Caco-2 (cell line): ENCODE measurements around the gene MACROD1. TPM values are rescaled to one million over a fixed set of nuclear protein-coding genes. Genes with fewer than 3 reads are reported as not detected.

Experiments used
- BruUV-seq: library from RNA; stranded (reverse); fragments of 400-500 nt; replicated peaks from 2 replicates; lab custom pipeline; 2021; lab: Mats Ljungman, UMichigan
- CTCF ChIA-PET: fragments of 300-600 bp; sonication (Branson Sonifier 250); formaldehyde crosslinking; loops from one replicate; lab custom pipeline; 2022; ENCODE audit warnings: antibody characterized with exemption; lab: Charles Lee
- POLR2A ChIA-PET: fragments of 300-600 bp; sonication (Branson Sonifier 250); formaldehyde crosslinking; loops from one replicate; lab custom pipeline; 2022; ENCODE audit warnings: antibody characterized with exemption; lab: Charles Lee
- DNase-seq, 2 experiments: peaks; one replicate each; pipeline versions ENCODE4 v3.0.0 to v3.0.0-alpha.2; 2020 to 2022
- H3K27me3 ChIP-seq: replicated peaks from 2 replicates; pipeline ENCODE4 v1.6.0; 2011; ENCODE audit warnings: low read length; ENCODE audit not compliant: control insufficient read depth, insufficient read depth
- H3K36me3 ChIP-seq: 2 replicates; pipeline ENCODE4 v1.5.1; 2011; ENCODE audit warnings: low read length; ENCODE audit not compliant: control insufficient read depth, insufficient read depth
- H3K4me1 ChIP-seq: fragments of 250-450 bp; sonication (Bioruptor Pico); 2 replicates; pipeline ENCODE4 v1.5.1; 2020; ENCODE audit warnings: mild to moderate bottlenecking
- H3K4me3 ChIP-seq: 2 replicates; pipeline ENCODE4 v1.5.1; 2011; ENCODE audit warnings: low read depth, mild to moderate bottlenecking, control low read depth, low read length
- H3K9me3 ChIP-seq: fragments of 250-450 bp; sonication (Bioruptor Pico); 2 replicates; pipeline ENCODE4 v1.5.1; 2020; ENCODE audit warnings: mild to moderate bottlenecking, moderate library complexity
- H3K27ac Mint-ChIP-seq: one replicate; pipeline ENCODE4 v1.8.0; 2022; ENCODE audit warnings: mixed read lengths; ENCODE audit not compliant: unreplicated experiment
- H3K27me3 Mint-ChIP-seq: one replicate; pipeline ENCODE4 v1.8.0; 2022; ENCODE audit warnings: mixed read lengths; ENCODE audit not compliant: insufficient read depth, unreplicated experiment
- H3K36me3 Mint-ChIP-seq: one replicate; pipeline ENCODE4 v1.8.0; 2022; ENCODE audit warnings: mild to moderate bottlenecking, mixed read lengths; ENCODE audit not compliant: insufficient read depth, unreplicated experiment
- H3K4me1 Mint-ChIP-seq: one replicate; pipeline ENCODE4 v1.8.0; 2022; ENCODE audit warnings: low read depth, mixed read lengths; ENCODE audit not compliant: unreplicated experiment
- H3K4me3 Mint-ChIP-seq: one replicate; pipeline ENCODE4 v1.8.0; 2022; ENCODE audit warnings: mild to moderate bottlenecking, moderate library complexity, mixed read lengths; ENCODE audit not compliant: unreplicated experiment
- H3K9me3 Mint-ChIP-seq: one replicate; pipeline ENCODE4 v1.8.0; 2022; ENCODE audit warnings: mixed read lengths; ENCODE audit not compliant: unreplicated experiment
- intact Hi-C: fragments of 100-400 bp; cut with micrococcal nuclease; formaldehyde crosslinking; loops from one replicate; pipeline ENCODE4 v1.10.0; 2022; ENCODE audit not compliant: unreplicated experiment
- total RNA-seq: library from RNA; stranded (reverse); gene quantifications from 2 replicates; pipeline ENCODE4 v1.2.3, GENCODE V29; 2022
- TF ChIP-seq, protein P1 (sequence below), 2 experiments: fragments of 200-600 bp in 1 of 2; IDR thresholded peaks; 1 replicate in 1 of 2; 2 replicates in 1 of 2; pipeline versions ENCODE4 v1.5.1 to v1.8.0; 2011 to 2022; ENCODE audit warnings: antibody characterized with exemption in 1 of 2, control low read depth in 1 of 2, inconsistent platforms in 1 of 2, low read depth in 1 of 2, low read length in 1 of 2, mild to moderate bottlenecking in 1 of 2, moderate library complexity in 1 of 2; ENCODE audit not compliant: insufficient read depth in 1 of 2, severe bottlenecking in 1 of 2, unreplicated experiment in 1 of 2

Gene MACROD1
- total RNA-seq, 1 experiment from 2014 or later = 29.6 TPM

DNA sequence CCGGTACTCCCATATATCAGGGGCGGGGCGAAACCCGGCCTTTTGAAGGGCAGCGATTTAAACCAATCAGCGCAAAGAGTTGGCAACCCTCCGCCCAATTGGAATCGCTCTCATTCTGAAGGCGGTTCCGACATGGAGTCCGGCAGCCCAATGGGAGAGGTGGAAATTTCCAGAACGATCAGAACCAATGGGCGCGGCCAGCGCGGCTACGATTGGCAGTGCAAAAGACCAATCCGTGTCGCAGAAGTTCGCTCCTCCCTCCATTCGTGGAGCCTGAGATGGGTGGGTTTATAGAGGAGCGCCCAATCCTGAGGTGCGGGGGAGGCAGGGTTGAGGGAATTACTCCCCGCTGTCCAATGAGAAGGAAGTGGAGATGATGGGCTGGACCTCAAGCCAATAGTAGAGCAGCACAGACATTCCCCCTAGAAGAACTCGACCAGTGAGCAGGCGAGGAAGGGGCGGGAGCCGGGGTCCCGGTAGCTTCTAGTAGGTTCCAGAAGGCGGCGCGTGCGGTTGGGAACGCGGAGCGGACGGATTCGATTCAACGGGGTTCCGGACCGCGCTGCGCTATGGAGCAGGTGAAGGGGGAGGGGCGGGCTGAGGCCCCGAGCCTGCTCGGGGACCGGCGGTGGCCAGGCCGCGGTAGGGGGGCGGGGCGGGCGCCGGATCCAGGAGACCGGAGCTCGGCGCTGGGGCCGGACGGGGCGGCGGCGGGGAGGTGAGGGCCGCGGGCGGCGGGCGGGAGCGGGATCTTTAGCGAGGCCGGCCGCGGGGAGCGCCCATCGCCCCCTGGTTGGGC is 20.0 kb upstream of the MACROD1 start, which contains the start of gene STIP1:
Gene STIP1 (plus strand): TSS at position 479 of the 799 bp plus-strand sequence. CDS start 91 bp downstream, at position 570.
- H3K27me3 Mint-ChIP-seq = no peaks in the 10 kb centered on the region
- peaks cover 12% of the 10 kb centered on the region for H3K4me1 Mint-ChIP-seq
- no peaks in the 10 kb centered on the region for H3K9me3 ChIP-seq
- no peak within 1 kb of the TSS for H3K4me3 Mint-ChIP-seq
- ChIA-PET POLR2A (interaction anchor here (0.6 to 2.5 kb wide), 17 partner anchors 16 to 1720 kb away, joined by 3 to 33 read pairs (median 4); partner anchors contain the start of genes FKBP2, MACROD1, MARK2 and MTA2), CTCF (interaction anchor here (0.8 to 3.1 kb wide), 16 partner anchors 11 to 169 kb away, joined by 3 to 19 read pairs (median 4); partner anchors contain the start of genes ESRRA and MACROD1)
- H3K36me3 ChIP-seq = no peaks in the 10 kb centered on the region; the same call in 1 of the 2 replicates
- BruUV-seq = no TSS peak
- H3K27ac Mint-ChIP-seq = no peak within 1 kb of the TSS
- H3K4me1 ChIP-seq = peaks cover 16% of the 10 kb centered on the region
- TF ChIP-seq, protein P1, sequence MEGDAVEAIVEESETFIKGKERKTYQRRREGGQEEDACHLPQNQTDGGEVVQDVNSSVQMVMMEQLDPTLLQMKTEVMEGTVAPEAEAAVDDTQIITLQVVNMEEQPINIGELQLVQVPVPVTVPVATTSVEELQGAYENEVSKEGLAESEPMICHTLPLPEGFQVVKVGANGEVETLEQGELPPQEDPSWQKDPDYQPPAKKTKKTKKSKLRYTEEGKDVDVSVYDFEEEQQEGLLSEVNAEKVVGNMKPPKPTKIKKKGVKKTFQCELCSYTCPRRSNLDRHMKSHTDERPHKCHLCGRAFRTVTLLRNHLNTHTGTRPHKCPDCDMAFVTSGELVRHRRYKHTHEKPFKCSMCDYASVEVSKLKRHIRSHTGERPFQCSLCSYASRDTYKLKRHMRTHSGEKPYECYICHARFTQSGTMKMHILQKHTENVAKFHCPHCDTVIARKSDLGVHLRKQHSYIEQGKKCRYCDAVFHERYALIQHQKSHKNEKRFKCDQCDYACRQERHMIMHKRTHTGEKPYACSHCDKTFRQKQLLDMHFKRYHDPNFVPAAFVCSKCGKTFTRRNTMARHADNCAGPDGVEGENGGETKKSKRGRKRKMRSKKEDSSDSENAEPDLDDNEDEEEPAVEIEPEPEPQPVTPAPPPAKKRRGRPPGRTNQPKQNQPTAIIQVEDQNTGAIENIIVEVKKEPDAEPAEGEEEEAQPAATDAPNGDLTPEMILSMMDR (IDR thresholded peaks at IDR 0.05; ENCODE audit: insufficient read depth in 1 of 2, low read depth in 1 of 2, low read length in 1 of 2, severe bottlenecking in 1 of 2, unreplicated experiment in 1 of 2) = peak in 1 of 2 experiments; percentile 60
- intact Hi-C loops = loop anchor here (1.0 to 5.0 kb wide), 3 partner anchors 21 to 86 kb away; partner anchors contain the start of gene FKBP2
- no peaks in the 10 kb centered on the region for H3K9me3 Mint-ChIP-seq
- no peaks in the 10 kb centered on the region for H3K27me3 ChIP-seq
- H3K4me3 ChIP-seq = peak within 1 kb of the TSS; percentile 55
- H3K36me3 Mint-ChIP-seq = peaks cover 59% of the 10 kb centered on the region
- DNase-seq = peak; percentile 99 to 100

DNA sequence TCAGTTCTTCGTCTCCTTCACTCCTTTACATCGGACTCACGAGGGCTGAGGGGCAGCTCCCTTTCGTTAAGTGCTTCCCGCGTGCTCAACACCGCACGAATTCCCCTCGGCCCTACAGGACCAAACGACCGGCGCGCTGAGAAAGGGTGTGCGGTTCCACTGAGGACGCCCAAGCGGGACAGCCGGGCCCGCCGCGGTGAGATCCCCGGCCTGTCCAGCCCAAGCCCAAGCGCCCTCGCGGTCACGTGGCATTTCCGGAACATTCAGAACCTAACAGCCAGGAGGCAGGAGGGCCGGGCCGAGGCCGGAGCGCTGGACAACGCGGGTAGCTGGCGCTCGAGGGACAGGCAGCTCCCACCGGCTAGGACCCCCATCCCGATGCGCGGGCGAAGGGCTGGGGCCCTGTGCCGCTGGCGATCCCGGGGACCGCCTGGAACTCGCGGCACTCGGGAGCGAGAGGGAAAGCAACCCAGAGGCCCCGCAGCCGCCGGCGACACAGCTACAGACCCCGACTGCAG is 19.3 kb upstream of the MACROD1 start:
- no peaks in the 10 kb centered on the region for H3K9me3 Mint-ChIP-seq
- POLR2A ChIA-PET = interaction anchor here (0.5 to 2.5 kb wide), 20 partner anchors 15 to 1719 kb away, joined by 3 to 33 read pairs (median 4); partner anchors contain the start of genes FKBP2, MACROD1, MARK2 and MTA2
- intact Hi-C loops = loop anchor here (1.0 to 5.0 kb wide), 3 partner anchors 20 to 87 kb away; partner anchors contain the start of gene FKBP2
- DNase-seq = peak in 1 of 2 experiments; percentile 87
- H3K4me1 ChIP-seq = peaks cover 16% of the 10 kb centered on the region
- H3K36me3 Mint-ChIP-seq = peaks cover 52% of the 10 kb centered on the region
- peak overlapping the region; percentile 55 for H3K4me3 ChIP-seq
- no peaks in the 10 kb centered on the region for H3K27me3 ChIP-seq
- BruUV-seq = TSS peak; percentile 70
- H3K36me3 ChIP-seq = no peaks in the 10 kb centered on the region; the same call in 1 of the 2 replicates
- peaks cover 12% of the 10 kb centered on the region for H3K4me1 Mint-ChIP-seq
- TF ChIP-seq, protein P1 (IDR thresholded peaks at IDR 0.05; ENCODE audit: insufficient read depth in 1 of 2, low read depth in 1 of 2, low read length in 1 of 2, severe bottlenecking in 1 of 2, unreplicated experiment in 1 of 2) = peak; percentile 18 to 59
- no peaks in the 10 kb centered on the region for H3K9me3 ChIP-seq
- no peak overlapping the region for H3K27ac Mint-ChIP-seq
- H3K4me3 Mint-ChIP-seq = no peak overlapping the region
- no peaks in the 10 kb centered on the region for H3K27me3 Mint-ChIP-seq
- CTCF ChIA-PET = interaction anchor here (0.7 to 3.1 kb wide), 17 partner anchors 10 to 829 kb away, joined by 3 to 19 read pairs (median 4); partner anchors contain the start of genes ARL2, ESRRA and MACROD1

DNA sequence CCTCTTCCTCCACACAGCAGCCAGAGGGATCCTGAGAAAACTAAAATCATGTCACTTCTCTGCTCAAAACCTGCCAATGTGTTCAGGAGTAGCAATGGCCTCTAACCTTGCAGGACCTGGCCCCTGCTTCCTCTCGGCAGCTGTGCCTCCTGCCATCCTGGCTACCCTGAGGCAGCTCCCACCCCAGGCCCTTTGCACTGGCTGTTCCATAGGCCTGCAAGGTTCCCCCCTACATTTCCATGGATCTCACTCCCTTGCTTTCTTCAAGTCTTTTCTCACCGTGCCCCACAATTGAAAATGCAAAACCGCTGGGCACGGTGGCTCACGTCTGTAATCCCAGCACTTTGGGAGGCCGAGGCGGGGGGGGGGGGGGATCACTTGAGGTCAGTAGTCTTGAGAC is 18.0 kb upstream of the MACROD1 start:
- no peaks in the 10 kb centered on the region for H3K9me3 Mint-ChIP-seq
- no peak for DNase-seq
- TF ChIP-seq, protein P1 (IDR thresholded peaks at IDR 0.05; ENCODE audit: insufficient read depth in 1 of 2, low read depth in 1 of 2, low read length in 1 of 2, severe bottlenecking in 1 of 2, unreplicated experiment in 1 of 2) = no peak
- no peaks in the 10 kb centered on the region for H3K27me3 ChIP-seq
- no TSS peak for BruUV-seq
- CTCF ChIA-PET = interaction anchor here (3.1 kb wide), 1 partner anchor 18 kb away, joined by 19 read pairs; the partner anchor contains the start of gene MACROD1
- H3K4me3 Mint-ChIP-seq = no peak overlapping the region
- peaks cover 16% of the 10 kb centered on the region for H3K4me1 ChIP-seq
- POLR2A ChIA-PET = interaction anchor here (0.7 kb wide), 1 partner anchor 119 kb away, joined by 11 read pairs; no protein-coding TSS in a partner anchor
- H3K4me1 Mint-ChIP-seq = peaks cover 12% of the 10 kb centered on the region
- H3K27ac Mint-ChIP-seq = no peak overlapping the region
- intact Hi-C loops = no loop called here
- peaks cover 39% of the 10 kb centered on the region for H3K36me3 Mint-ChIP-seq
- peak overlapping the region; percentile 55 for H3K4me3 ChIP-seq
- H3K9me3 ChIP-seq = no peaks in the 10 kb centered on the region
- no peaks in the 10 kb centered on the region for H3K27me3 Mint-ChIP-seq
- H3K36me3 ChIP-seq = no peaks in the 10 kb centered on the region; the same call in 1 of the 2 replicates
